Esophagus muscularis mucosa (tissue), 4 donors: ENCODE data around the gene HAPLN3.

Experiments used
- EP300 ChIP-seq: sonication (generic); formaldehyde crosslinking; IDR thresholded peaks from one replicate; pipeline ENCODE4 v1.6.1; 2017; ENCODE audit warnings: antibody characterized with exemption
- POLR2A ChIP-seq: fragments of 450-650 bp; IDR thresholded peaks from one replicate; pipeline ENCODE4 v1.6.1; 2017; ENCODE audit warnings: antibody characterized with exemption, moderate library complexity, mild to moderate bottlenecking, low read depth
- POLR2AphosphoS5 ChIP-seq, 2 donors: sonication (generic); formaldehyde crosslinking; IDR thresholded peaks; one replicate each; pipeline ENCODE4 v1.6.1; 2017; ENCODE audit warnings: antibody characterized with exemption in 2 of 2
- TF ChIP-seq, protein P1 (sequence below), 3 experiments: fragments of 200-600 bp in 2 of 3; fragments of 450-650 bp in 1 of 3; sonication (generic) in 2 of 3; IDR thresholded peaks; one replicate each; pipeline ENCODE4 v1.5.1; 2017 to 2019; ENCODE audit warnings: antibody characterized with exemption in 3 of 3, mild to moderate bottlenecking in 2 of 3, moderate library complexity in 1 of 3

DNA sequence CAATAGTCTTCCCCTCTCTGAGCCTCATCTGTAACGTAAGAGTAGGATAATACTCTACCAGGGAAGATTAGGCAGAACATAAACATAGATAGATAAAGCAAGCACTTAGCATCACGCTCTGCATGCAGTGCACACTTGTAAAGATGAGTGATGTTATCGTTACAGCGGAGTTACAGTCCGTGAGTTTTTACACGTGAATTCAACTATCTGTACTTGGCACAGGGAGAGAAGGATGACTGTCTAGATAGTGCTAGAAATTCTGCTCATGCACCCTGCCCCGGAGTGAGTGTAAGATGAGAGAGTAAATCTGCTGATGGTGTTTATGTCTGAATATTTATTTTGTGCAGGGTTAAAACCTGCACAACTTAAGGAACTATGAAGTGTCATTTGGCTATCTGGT, 35.8 kb downstream of the HAPLN3 start:
- TF ChIP-seq, protein P1, sequence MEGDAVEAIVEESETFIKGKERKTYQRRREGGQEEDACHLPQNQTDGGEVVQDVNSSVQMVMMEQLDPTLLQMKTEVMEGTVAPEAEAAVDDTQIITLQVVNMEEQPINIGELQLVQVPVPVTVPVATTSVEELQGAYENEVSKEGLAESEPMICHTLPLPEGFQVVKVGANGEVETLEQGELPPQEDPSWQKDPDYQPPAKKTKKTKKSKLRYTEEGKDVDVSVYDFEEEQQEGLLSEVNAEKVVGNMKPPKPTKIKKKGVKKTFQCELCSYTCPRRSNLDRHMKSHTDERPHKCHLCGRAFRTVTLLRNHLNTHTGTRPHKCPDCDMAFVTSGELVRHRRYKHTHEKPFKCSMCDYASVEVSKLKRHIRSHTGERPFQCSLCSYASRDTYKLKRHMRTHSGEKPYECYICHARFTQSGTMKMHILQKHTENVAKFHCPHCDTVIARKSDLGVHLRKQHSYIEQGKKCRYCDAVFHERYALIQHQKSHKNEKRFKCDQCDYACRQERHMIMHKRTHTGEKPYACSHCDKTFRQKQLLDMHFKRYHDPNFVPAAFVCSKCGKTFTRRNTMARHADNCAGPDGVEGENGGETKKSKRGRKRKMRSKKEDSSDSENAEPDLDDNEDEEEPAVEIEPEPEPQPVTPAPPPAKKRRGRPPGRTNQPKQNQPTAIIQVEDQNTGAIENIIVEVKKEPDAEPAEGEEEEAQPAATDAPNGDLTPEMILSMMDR (IDR thresholded peaks at IDR 0.05), result no peak
- TF ChIP-seq POLR2A (no peak), POLR2AphosphoS5 (IDR thresholded peaks at IDR 0.05) (no peak), EP300 (no peak)
